Left kidney (tissue), 2 donors: ENCODE data around the gene FN3K. TPM values are rescaled to one million over a fixed set of nuclear protein-coding genes. Genes with fewer than 3 reads are reported as not detected.
"Not testable (repeated sequence)": the region's sequence is repeated elsewhere in the genome, so short reads cannot be mapped to it uniquely, and the experiment has no call there.

Source experiments
- DNase-seq: peaks from one replicate; pipeline ENCODE4 v3.0.0-alpha.2; 2013
- polyA plus RNA-seq: library from polyadenylated mRNA; unstranded; fragments of 120-200 nt; gene quantifications from one replicate; pipeline ENCODE4 v1.2.1, GENCODE V29; 2013; ENCODE audit not compliant: insufficient read length

FN3K gene
- polyA plus RNA-seq, 1 donor: 29.7 TPM

DNA sequence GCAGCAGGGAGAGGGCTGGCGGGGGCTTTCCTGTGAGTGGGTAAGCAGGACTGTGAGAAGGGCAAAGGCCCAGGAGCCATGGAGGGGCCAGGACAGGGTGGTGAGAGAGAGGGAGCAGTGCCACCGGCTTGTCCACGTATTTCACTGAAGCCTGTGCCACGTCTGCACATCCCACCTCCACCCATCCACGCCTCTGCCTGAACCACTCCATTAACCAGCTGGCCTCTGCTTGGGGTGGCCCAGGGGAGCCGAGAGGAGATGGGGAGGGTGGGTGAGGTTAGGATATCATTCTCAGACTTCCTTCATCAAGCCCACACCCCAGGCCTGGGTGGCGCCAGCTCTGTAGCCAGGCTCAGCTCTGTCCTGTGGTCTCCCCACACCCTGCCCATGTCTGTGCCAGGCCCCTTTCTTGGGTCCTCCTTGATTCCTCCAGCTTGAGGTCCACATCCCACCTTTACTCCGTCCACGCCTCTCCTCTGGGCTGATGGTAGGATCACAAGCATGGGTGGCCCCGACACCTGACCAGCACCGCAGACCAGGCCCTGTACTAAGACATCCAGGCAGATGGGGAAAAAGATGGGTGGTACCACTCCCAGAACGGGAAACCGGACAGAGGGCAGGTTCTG lies 3.2 kb upstream of the FN3K start:
- DNase-seq: no peak

DNA sequence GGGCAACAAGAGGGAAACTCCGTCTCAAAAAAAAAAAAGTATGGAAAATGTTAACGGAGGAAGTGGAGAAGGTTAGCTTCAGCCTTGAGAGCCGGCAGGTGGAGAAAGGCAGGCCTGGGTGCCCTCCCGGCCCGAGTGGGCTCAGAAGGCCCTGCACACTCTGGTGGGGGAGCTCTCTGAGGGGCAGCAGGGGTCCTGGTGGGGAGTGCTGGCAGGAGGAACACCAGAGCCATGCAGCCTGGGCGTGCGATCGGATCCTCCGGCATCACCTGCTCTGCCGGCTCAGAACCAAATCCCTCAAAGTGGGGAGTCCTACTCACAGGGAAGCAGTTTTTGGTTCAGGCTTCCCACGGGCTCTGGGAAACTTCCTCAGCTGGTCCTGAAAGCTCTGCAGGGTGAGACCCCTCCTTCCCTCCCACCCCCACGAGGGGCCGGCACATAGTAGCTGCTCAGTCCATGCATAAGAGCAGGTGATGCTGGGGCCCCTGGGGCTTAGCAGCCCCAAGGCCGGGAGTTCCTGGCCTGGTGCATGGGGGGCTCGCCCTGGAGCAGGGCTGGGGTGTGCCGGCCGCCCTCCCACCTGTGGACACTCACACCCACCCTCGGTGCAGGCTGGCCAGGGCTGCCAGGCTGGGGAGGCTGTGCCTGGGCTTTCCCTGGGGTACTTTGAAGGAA lies 1.2 kb downstream of the FN3K start:
- no peak for DNase-seq

DNA sequence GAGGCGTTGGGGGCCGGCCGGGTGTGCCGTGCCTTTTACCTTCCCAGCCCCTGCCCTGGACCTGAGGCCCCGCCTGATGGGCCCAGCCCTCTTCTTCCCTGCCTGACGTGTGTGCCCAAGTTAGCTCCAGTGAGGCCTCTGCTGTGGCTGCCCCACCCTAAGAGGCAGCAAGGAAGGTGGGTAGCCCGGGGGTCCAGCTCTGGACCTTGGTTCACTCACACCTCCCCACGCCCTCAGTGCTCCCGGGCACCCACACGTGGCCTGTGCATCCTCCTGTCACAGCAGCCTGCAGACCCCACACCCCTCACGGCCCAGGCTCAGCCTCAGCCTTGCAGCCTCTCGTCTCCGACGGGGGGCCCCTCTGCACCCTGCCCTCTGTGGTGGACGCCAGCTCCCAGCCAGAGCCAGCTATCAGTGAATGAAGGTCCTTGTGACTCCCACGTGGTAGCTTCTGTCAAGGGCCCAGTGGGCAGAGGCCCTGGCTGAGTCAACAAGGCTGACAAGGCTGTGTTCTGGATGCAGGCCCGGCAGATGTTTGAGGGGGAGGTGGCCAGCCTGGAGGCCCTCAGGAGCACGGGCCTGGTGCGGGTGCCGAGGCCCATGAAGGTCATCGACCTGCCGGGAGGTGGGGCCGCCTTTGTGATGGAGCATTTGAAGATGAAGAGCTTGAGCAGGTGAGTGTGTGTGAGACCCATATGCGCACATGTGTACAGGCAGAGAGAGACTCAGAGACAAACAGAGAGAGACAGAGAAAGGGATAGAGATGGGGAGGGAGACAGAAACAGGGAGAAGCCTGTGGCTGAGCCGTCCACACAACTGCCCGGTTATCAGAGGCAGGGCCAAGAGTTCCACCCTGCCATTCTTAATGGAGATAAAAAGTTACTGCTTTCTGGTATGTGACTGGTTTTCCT lies 2.8 kb downstream of the FN3K start:
- no peak for DNase-seq

DNA sequence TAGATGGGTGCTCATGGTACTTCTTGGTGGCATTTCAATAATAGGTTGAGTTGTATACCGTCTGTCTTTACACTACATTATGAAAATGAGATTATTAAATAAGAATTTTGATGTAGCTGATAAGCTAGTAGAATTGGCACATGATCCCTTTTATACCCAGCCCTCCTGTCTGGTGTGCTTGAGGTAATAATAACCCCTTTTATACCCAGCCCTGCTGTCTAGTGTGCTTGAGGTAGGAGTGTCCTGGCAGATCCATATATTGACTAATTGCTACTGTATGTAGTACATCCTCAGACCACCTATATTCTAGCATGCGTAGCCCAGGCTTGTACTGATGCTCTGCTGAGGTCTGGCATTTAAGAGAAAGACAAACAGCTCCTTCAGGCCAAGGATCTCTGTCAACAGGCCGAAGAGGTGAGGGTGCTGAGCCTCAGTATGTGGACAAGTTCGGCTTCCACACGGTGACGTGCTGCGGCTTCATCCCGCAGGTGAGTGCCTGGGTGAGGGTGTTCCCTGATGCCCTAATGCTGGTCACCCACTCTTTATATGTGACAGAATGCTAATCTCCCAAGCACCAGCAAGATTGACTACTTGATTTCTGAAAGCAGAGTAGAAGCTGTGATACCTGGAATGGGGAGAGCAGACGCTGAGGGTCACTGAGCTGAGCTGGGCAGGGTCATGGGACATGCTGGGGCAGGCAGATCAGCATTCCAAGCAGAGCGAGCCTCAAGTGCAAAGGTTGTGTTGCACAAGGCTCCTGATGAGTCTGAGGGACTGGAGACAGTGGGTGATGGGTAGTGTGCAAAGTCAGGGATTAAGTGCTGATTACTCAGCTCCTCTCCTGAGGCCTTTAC lies 5.7 kb downstream of the FN3K start:
- no peak for DNase-seq

DNA sequence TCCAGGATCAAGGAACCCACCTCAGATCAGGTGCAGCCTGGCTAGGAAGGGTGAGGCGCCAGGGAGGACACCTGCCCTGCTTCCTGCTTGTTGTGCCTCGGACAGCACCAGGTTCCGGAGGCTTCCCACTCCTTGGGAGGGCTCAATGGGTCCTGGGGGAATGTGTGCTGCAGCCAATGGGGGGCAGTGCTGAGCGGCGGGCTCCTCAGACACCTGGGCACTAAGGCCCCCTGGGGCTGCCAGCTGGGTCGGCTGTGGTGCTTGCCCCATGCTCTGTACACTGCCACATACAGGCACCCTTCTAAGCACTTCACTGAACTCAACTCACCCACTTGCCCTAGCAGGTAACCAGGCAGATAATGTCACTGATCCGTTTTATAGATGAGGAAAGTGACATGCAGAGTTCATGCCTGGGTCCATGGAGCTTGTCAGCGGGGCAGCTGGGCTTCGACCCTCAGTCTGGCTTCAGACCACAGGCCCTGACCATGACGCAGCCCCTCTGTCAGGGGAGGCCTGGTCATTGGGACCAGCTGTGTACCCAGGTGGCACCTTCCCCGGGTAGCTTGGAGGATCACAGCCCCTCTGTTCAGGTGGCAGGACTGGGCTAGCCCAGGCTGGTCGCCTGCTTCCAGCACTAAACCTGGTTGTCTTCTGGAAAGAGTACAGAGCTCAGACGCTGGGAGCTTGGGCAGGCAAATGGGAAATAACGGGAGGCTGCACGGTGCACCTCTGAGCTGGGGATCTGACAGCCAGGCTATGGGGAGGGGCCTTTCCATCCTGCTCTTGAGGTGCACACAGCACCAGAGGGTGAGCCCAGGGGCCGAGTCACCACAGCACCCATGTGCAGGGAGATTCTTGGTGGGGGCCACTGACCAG lies 8.2 kb downstream of the FN3K start:
- no peak for DNase-seq

DNA sequence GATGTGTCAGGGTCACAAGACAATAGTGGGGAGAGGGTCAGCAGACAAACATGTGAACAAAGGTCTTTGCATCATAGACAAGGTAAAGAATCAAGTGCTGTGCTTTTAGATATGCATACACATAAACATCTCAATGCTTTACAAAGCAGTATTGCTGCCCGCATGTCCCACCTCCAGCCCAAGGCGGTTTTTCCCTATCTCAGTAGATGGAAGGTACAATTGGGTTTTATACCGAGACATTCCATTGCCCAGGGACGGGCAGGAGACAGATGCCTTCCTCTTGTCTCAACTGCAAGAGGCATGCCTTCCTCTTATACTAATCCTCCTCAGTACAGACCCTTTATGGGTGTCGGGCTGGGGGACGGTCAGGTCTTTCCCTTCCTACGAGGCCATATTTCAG lies 9.3 kb downstream of the FN3K start:
- DNase-seq: not testable (repeated sequence)

DNA sequence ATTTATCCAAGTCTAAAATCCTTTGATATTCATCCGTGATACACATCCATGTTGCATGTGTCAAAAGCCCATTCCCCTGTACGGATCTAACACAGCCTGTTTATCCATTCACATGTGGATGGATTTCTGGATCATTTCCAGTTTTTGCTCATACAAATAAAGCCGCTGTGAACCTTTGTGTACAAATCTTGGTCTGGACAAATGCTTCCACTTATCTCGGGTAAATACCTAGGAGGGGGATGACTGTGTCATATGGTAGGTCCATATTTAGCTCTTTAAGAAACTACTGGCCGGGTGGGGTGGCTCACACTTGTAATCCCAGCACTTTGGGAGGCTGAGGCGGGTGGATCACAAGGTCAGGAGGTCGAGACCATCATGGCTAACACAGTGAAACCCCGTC lies 10.1 kb downstream of the FN3K start:
- no peak for DNase-seq

DNA sequence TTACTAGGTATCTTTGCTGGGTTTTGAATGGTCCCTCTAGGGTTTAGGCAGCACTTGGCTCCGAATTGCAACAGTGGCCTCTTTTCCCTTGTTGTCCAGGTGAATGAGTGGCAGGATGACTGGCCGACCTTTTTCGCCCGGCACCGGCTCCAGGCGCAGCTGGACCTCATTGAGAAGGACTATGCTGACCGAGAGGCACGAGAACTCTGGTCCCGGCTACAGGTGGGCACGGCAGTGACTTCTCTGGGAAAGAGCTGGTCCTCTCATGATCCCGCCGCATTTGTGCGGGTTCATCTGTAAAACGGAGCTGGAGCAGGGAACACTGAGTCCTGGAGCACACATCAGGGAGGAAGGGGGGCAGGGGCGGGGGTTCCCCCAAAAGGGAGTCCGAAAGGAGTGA lies 13.3 kb downstream of the FN3K start:
- DNase-seq: no peak

DNA sequence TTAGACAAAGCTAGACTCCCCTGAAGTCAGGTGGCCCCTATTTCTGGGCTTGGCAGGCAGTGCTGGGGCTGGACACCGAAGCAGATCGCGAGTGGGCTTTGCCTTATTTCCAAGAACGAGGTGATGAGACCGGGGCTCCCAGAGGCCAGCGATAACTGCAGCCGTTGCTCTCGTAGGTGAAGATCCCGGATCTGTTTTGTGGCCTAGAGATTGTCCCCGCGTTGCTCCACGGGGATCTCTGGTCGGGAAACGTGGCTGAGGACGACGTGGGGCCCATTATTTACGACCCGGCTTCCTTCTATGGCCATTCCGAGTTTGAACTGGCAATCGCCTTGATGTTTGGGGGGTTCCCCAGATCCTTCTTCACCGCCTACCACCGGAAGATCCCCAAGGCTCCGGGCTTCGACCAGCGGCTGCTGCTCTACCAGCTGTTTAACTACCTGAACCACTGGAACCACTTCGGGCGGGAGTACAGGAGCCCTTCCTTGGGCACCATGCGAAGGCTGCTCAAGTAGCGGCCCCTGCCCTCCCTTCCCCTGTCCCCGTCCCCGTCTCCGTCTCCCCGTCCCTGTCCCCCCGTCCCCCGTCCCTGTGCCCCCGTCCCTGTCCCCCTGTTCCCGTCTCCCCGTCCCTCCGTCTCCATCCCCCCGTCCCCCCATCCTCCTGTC lies 15.0 kb downstream of the FN3K start:
- no peak for DNase-seq

DNA sequence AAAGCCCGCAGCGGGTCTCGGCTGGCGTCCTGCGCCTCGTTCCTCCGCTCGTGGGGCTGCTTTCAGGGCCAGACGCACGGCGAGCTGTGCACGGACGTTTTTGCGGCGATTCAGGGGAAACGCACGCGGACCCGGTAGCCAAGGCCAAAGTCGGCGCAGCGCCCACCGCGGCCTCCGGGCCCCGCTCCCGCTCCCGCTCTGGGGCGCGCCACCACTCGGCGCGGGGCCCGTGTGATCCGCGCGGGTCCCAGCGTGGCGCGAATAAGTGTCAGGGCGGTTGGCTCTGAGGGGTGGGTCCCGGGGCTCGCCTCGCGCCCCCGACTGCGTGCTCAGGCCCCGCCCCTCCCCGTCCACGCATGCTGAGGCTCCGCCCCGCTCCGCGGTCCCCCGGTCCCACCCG lies 15.8 kb downstream of the FN3K start:
- peak; percentile 31 for DNase-seq

DNA sequence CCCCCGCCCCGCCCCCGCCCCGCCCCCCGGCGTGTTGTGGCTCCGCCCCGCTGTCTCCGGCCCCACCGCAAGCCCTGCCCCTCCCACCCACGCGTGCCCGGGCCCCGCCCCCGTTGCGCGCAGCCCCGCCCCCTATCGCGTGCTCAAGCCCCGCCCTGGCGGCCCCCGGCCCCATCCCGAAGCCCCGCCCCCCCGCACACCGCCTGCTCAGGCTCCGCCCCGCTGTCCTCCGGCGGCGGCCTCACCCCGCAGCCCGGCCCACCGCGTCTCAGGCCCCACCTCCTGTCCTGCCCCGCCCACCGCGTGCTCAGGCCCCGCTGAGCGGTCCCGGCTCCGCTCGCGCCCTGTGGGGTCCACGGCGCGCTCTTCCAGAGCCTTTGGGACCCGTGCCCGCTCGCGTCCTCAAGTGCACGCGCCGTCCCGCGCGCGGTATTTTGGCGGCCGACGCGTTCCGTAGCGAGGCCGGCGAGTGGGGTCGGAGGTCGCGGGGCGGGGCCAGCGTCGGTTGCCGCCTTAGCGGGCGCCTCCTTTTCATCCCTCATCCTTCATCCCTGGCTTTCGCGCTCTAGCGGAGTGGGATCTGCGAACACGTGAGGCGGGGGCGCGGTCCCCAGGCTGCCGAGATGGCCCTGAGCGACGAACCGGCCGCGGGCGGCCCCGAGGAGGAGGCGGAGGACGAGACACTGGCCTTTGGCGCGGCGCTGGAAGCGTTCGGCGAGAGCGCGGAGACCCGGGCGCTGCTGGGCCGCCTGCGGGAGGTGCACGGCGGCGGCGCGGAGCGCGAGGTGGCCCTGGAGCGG lies 16.4 kb downstream of the FN3K start, which contains the start of gene TBCD:
Gene TBCD (plus strand): TSS at position 495 of the 800 bp plus-strand sequence. CDS start 129 bp downstream, at position 624.
- DNase-seq: peak; percentile 89

DNA sequence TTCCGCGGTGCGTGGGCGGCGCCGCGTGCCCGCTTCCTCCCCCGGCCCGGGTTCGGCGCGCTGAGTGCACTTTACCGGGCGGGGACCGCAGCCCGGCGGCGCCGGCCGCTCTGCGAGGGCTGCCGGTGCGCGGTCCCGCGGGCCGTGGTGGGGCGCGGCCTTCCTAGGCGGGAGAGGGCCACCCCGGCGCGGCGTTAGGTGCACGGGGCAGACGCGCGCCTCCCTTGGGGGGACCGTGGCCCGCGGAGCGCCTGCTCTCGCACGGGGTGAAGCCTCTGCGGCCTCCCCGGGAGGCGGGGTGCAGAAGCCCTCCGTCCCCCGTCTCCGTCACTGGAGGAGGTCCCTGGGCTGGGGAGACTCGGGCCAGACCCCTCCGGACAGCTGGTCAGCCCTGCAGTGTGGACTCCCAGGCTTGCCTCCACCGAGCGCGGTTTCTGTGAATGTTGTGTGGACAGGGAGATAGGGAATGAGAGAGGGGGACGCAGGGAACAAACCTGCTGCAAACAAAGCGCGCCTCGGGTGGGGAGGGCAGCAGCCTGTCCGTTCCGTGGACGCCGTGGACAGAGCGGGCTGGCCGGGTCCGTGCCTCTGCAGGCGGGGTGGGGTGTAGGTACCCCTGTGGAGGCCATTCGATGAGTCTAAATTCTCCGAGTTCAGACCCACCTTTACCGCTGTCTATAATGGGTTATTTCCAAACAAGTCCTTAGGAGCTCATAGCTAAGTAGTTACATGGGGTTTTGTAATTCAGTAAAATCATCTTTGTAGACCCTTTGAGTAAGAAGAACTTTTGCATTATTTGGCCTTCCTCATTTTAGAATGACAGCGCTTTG lies 17.2 kb downstream of the FN3K start:
- no peak for DNase-seq

DNA sequence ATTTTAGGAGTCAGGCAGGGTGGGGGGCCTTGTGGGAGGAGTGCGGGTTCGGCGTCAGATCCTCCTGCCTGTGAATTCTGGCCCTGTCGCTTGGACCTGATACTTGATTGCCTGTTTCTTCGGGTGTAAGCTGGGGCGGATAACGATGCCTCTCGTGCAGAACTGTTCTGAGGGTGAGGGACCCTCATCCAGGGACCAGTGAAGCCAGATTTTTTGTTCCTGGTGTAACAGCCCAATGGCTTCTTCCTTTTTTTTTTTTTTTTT lies 17.7 kb downstream of the FN3K start:
- DNase-seq: no peak

DNA sequence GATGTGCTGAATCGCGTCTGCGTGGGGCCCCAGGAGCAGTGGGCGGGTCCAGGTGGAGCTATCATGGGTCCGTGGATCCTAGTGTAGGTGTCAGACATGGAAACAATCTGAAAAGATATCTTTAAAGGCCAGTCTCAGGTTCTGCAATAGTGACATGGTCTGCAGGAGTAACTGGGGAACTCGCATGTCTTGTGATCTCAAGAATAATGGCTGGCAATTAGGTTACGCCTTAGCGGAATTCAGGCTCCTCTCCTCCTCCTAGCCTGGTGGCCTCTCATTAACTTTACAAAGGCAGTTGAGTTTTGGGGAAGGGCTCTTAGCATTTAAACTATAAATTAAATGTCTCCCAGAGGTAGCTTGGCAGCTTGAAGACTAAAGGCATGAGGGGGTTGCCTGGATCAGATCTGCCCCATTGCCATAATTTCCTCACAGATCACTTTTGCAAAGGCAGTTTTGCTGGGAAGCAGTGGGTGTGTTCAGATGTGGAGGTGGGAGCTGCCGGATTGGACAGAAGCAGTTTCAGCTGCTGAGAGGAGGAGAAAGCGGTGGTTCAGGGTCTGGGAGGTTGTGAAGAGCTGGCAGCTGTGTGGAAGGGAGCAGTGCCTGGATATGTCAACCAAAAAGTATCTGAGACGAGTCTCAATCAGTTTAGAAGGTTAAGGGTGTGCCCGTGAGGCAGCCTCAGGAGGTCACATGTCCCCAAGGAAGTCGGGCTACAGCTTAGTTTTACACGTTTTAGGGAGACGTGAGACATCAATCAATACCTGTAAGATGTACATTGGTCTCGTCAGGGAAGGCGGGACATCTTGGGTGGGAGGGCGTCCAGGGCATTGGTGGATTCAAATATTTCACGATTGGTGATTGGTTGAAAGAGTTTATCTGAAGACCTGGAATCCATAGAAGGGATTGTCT lies 19.1 kb downstream of the FN3K start:
- peak; percentile 49 for DNase-seq

DNA sequence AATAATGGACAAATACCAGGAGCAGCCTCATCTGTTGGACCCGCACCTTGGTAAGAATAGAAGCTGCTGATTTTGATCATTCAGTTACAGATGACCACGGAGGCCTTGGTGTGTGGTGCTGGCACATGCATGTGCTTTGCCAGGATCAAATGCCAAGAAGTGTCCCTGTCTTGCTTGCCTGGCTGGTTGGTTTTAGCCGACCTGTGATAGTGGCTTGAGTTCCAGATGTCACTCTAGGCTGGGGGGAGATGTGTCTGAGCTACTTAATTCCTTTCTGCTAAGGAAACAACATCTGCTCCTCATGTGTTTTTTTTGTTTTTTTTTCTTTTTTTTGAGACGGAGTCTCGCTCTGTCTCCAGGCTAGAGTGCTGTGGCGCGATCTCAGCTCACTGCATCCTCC lies 20.8 kb downstream of the FN3K start:
- DNase-seq: no peak

DNA sequence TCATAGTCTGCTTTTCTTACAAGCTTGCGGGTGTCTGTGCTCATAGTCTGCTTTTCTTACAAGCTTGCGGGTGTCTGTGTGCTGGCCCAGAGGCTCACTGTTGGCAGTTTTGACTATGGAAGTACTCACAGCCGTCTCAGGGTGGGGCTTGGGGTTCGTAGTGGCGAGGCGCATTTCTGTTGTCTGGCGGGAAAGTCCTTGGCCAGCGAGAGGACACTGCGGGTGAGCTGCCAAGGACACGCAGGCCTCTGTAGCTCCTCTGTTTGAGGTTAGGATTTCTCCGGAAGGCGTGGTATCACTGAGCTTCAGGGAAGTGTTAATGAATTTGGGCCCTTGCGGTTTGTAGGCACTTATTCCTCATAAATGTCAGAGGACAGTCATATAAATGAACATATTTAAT lies 30.0 kb downstream of the FN3K start:
- no peak for DNase-seq

DNA sequence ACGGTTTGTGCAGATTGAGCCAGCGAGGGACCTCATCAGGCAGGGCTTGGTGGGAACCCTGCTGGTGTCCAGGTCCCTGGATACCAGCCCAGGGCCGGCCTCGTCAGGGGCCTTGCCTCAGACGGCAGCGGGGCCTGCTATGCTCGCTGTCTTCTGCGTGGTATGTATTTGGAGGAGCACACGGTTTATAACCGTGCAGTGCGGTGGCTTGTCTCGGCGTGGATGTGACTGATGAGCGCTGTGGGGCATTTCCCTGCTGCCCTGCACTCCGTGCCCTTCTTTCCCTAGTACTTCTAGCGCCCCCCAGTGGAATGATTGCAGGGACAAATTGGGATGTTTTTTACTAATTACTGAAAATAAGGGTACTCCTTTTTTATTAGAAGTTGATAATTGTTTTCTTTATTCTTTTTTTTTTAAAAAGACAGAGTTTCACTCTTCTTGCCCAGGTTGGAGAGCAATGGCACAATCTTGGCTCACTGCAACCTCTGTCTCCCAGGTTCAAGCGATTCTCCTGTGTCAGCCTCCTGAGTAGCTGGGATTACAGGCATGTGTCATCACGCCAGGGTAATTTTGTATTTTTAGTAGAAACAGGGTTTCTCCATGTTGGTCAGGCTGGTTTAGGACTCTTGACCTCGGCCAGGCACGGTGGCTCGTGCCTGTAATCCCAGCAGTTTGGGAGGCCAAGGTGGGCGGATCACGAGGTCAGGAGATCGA lies 31.8 kb downstream of the FN3K start:
- no peak for DNase-seq
